Activated T-helper 2 cell treated with anti-CD3 and anti-CD28 coated beads, Interferon-gamma antibody, Interleukin-2, Interleukin-4, amounts not matched to agents 10 μg/mL and 5 μg/mL and 100 μg/mL, durations not matched to agents 14 hours and 24 hours and 36 hours (primary cell): Measurements from ENCODE around the gene ZNF283. TPM values are rescaled to one million over a fixed set of nuclear protein-coding genes. Genes with fewer than 3 reads are reported as not detected.
"Not testable (repeated sequence)": the region's sequence is repeated elsewhere in the genome, so short reads cannot be mapped to it uniquely, and the experiment has no call there.

ENCODE experiments used
- DNase-seq: peaks from one replicate; pipeline ENCODE4 v3.0.0; 2021; ENCODE audit warnings: low spot score
- H3K27ac Mint-ChIP-seq: one replicate; pipeline ENCODE4 v1.8.0; 2021; ENCODE audit warnings: mixed read lengths
- H3K27me3 Mint-ChIP-seq: one replicate; pipeline ENCODE4 v1.8.0; 2021; ENCODE audit warnings: low read depth, mixed read lengths
- H3K36me3 Mint-ChIP-seq: one replicate; pipeline ENCODE4 v1.8.0; 2021; ENCODE audit warnings: low read depth, mixed read lengths
- H3K4me1 Mint-ChIP-seq: one replicate; pipeline ENCODE4 v1.8.0; 2021; ENCODE audit warnings: low read depth, mixed read lengths
- H3K4me3 Mint-ChIP-seq: one replicate; pipeline ENCODE4 v1.8.0; 2021; ENCODE audit warnings: low read depth, mild to moderate bottlenecking, moderate library complexity, mixed read lengths
- H3K9me3 Mint-ChIP-seq: one replicate; pipeline ENCODE4 v1.8.0; 2021; ENCODE audit warnings: mixed read lengths
- intact Hi-C: fragments of 100-400 bp; cut with micrococcal nuclease; formaldehyde crosslinking; loops from one replicate; pipeline ENCODE4 v1.15.1; 2023
- total RNA-seq: library from RNA; stranded (reverse); gene quantifications from 2 replicates; pipeline ENCODE4 v1.2.3, GENCODE V29; 2022

ZNF283 gene
- total RNA-seq, 1 donor from 2014 or later = 3.6 TPM

DNA sequence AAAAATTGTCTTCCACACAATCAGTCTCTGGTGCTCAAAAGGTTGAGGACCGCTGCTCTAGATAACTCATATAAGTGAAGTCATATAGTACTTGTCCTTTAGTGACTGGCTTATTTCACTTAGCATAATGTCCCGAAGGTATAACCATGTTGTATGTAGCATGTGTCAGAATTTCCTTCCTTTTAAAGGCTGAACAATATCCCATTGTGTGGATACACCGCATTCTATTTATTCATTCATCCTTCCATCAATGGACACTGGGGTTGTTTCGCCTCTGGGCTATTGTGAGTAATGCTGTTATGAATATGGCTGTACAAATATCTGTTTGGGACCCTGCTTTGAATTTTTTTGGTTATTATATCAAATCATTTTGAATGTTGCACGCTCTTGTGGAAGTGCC lies 20.3 kb upstream of the ZNF283 start:
- Mint-ChIP-seq H3K9me3 (no peaks in the 10 kb centered on the region), H3K27me3 (peaks cover 16% of the 10 kb centered on the region), H3K4me3 (no peak overlapping the region), H3K27ac (no peak overlapping the region), H3K36me3 (no peaks in the 10 kb centered on the region), H3K4me1 (no peaks in the 10 kb centered on the region)
- no peak for DNase-seq
- intact Hi-C loops = no loop called here

- H3K27me3 Mint-ChIP-seq = peaks cover 14% of the 10 kb centered on the region
- peaks cover 1% of the 10 kb centered on the region for H3K4me1 Mint-ChIP-seq
- H3K27ac Mint-ChIP-seq = no peak overlapping the region
- intact Hi-C loops = no loop called here
- no peak overlapping the region for H3K4me3 Mint-ChIP-seq
- H3K36me3 Mint-ChIP-seq = no peaks in the 10 kb centered on the region
- H3K9me3 Mint-ChIP-seq = no peaks in the 10 kb centered on the region
- DNase-seq = no peak
These were observed 19.5 kb upstream of the ZNF283 start for GRCh38 chr19:43807651-43808050.

DNA sequence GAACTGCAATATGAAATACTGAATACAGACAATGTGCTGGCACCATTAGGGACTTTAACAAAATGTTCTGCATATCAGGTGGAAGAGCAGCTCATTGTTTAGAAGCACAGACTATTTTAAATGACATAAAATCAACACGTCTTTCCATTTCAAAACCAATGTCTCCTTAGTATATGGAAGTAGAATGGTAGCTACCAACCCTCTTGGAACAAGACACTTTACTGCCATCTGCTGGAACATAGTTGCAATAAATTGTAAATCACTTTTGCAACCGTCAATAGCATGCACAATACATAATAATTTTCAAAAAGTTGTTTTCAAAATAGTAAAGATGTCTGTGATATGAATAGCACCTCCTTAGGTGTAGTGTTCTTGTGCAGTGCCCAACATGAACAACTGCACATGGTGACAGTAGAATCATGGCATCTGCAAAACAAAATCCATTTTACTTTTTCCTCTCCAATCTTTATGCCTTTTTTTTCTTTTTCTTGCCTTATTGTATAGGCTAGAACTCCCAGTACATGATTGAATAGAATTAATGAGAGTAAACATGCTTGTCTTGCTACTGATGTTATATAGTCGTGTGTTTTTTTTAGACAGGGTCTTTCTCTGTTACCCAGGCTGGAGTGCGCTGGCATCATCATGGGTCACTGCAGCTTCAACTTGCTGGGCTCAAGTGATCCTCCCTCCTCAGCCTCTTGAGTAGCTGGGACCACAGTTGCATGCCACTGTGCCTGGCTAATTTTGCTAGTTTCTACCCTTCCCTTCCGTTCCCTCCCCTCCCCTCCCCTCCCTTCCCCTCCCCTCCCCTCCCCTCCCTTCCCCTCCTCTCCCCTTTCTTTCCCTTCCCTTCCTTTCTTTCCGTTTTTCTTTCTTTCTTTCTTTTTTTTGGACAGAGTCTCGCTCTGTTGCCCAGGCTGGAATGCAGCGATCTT lies 17.1 kb upstream of the ZNF283 start:
- Mint-ChIP-seq H3K4me3 (no peak overlapping the region), H3K27me3 (peaks cover 8% of the 10 kb centered on the region), H3K36me3 (no peaks in the 10 kb centered on the region), H3K27ac (no peak overlapping the region), H3K4me1 (peaks cover 1% of the 10 kb centered on the region), H3K9me3 (no peaks in the 10 kb centered on the region)
- DNase-seq = no peak
- intact Hi-C loops = no loop called here

GRCh38 chr19:43811837-43812236 lies 15.3 kb upstream of the ZNF283 start:
- intact Hi-C loops = no loop called here
- H3K4me1 Mint-ChIP-seq = peaks cover 1% of the 10 kb centered on the region
- H3K4me3 Mint-ChIP-seq = no peak overlapping the region
- H3K9me3 Mint-ChIP-seq = no peaks in the 10 kb centered on the region
- DNase-seq = no peak
- H3K36me3 Mint-ChIP-seq = no peaks in the 10 kb centered on the region
- H3K27ac Mint-ChIP-seq = no peak overlapping the region
- peaks cover 4% of the 10 kb centered on the region for H3K27me3 Mint-ChIP-seq

DNA sequence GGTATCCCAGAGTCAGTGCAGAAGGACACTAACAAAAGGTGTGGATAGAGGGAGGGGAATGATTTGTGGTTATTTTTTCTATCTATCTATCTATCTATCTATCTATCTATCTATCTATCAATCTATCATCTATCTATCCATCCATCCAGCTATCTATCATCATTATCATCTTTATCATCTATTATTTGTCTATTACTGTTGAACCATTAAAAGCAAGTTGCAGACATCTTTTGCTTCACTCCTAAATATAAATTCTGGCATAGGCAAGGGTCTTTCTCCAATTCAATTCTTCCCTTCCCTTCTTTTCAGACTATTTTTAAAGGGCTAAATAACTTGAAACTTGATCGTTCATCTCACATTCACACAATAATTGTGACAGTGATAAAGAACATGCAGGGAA lies 14.9 kb upstream of the ZNF283 start:
- DNase-seq = no peak
- Mint-ChIP-seq H3K4me1 (peaks cover 1% of the 10 kb centered on the region), H3K4me3 (no peak overlapping the region), H3K9me3 (peaks cover 2% of the 10 kb centered on the region), H3K36me3 (no peaks in the 10 kb centered on the region), H3K27me3 (peaks cover 4% of the 10 kb centered on the region), H3K27ac (no peak overlapping the region)
- intact Hi-C loops = no loop called here

DNA sequence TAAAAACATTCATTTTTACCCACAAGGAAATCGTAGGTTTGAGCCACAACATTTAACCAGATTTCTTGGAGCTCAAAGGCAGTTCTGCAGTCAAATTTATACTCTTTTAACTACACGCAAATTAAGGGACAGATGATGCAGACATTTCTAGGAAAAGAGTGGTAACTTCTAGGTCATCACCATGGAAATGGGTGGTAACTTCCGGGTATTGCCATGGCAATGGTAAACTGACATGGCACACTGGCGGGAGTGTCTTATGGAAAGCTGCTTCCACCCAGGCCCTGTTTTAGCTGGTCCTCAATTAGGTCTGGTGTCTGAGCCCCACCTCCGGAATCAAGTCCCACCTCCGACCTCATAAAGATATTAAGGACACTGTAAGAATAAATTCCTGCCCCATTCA lies 14.4 kb upstream of the ZNF283 start:
- H3K27me3 Mint-ChIP-seq = peaks cover 4% of the 10 kb centered on the region
- H3K27ac Mint-ChIP-seq = no peak overlapping the region
- peaks cover 3% of the 10 kb centered on the region for H3K9me3 Mint-ChIP-seq
- intact Hi-C loops = no loop called here
- peaks cover 1% of the 10 kb centered on the region for H3K4me1 Mint-ChIP-seq
- no peak for DNase-seq
- H3K4me3 Mint-ChIP-seq = no peak overlapping the region
- no peaks in the 10 kb centered on the region for H3K36me3 Mint-ChIP-seq

DNA sequence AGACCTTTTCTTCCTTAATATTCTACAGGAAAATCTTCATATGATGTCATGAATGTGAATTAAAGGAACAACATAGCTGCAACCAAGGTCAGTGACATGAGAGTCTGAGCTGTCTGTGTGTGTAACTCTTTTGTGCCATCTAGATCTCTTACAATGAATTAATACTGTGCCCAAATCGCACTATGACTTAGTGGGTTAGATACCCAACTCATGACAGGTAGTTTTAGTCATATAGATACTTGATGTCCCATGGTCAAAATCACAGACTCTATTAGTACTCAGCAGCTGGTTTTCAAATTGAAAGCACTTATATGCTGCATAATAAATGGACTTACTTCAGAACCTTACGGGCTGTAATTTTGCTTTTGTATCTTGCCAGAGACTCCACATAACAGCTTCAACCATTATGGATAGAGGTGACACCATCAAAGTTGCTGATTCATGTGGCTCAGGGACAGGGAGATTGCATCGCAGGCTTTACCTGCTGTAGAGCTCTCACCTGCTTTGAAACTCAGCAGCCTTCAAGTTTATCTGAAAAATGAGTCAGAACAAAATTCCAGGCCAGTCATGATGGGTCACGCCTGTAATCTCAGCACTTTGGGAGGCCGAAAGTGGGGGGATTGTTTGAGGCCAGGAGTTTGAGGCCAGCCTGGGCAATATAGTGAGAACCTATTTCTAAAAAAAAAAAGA lies 12.3 kb upstream of the ZNF283 start:
- Mint-ChIP-seq H3K27ac (no peak overlapping the region), H3K9me3 (peaks cover 11% of the 10 kb centered on the region), H3K36me3 (no peaks in the 10 kb centered on the region), H3K4me1 (peaks cover 1% of the 10 kb centered on the region), H3K27me3 (peaks cover 3% of the 10 kb centered on the region), H3K4me3 (no peak overlapping the region)
- DNase-seq = no peak
- intact Hi-C loops = no loop called here

DNA sequence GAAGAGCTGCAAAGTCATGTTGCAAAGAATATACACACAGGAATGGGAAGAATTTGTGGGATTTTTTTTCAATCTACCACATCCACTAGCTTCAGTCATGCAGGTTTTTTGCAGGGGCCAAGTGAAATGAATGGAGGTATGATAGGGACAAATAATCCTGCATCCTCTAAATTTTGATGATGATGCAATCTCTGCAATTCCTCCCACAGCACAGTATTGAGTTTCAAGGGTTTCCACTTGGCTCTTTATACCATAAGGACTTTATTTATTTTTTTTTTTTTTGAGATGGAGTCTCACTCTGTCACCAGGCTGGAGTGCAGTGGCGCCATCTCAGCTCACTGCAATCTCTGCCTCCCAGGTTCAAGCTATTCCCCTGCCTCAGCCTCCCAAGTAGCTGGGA lies 9.7 kb upstream of the ZNF283 start:
- intact Hi-C loops = not testable (repeated sequence)

DNA sequence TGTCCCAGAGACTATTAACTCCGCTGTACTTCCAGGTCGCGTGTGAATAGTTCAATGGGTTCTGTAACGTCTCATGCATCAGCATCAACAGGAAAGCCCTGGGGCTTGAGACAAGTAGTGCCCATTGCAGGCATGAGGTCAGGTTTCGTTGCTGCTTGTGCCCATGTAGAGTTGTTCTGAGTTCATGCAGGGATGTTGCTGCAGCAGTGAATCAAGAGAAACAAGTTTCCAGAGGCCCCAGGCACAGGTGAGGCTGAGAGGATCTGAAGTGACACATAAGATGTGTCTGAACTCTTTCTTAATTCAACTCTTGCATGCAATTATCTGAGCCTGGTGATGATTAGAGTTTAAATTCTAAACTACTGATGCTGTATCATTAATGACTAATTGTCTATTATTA lies 8.6 kb upstream of the ZNF283 start:
- Mint-ChIP-seq H3K36me3 (peaks cover 8% of the 10 kb centered on the region), H3K9me3 (peaks cover 34% of the 10 kb centered on the region), H3K27ac (no peak overlapping the region), H3K4me1 (peaks cover 9% of the 10 kb centered on the region), H3K4me3 (no peak overlapping the region), H3K27me3 (peaks cover 19% of the 10 kb centered on the region)
- intact Hi-C loops = no loop called here
- no peak for DNase-seq

More for the DNA sequence above, 9.7 kb upstream of the ZNF283 start:
- H3K27me3 Mint-ChIP-seq = peaks cover 18% of the 10 kb centered on the region
- H3K27ac Mint-ChIP-seq, H3K4me3 Mint-ChIP-seq, H3K4me1 Mint-ChIP-seq, H3K36me3 Mint-ChIP-seq, DNase-seq: not testable (repeated sequence)
- peaks cover 27% of the 10 kb centered on the region for H3K9me3 Mint-ChIP-seq

GRCh38 chr19:43820098-43820883 lies 6.8 kb upstream of the ZNF283 start:
- peaks cover 8% of the 10 kb centered on the region for H3K36me3 Mint-ChIP-seq
- H3K9me3 Mint-ChIP-seq = peaks cover 47% of the 10 kb centered on the region
- DNase-seq = no peak
- peak overlapping the region; percentile 82 for H3K4me3 Mint-ChIP-seq
- H3K27ac Mint-ChIP-seq = no peak overlapping the region
- peaks cover 19% of the 10 kb centered on the region for H3K27me3 Mint-ChIP-seq
- intact Hi-C loops = no loop called here
- H3K4me1 Mint-ChIP-seq = peaks cover 9% of the 10 kb centered on the region

- DNase-seq = no peak
- Mint-ChIP-seq H3K9me3 (peaks cover 52% of the 10 kb centered on the region), H3K27me3 (peaks cover 19% of the 10 kb centered on the region), H3K4me1 (peaks cover 10% of the 10 kb centered on the region), H3K4me3 (peak overlapping the region; percentile 82), H3K27ac (no peak overlapping the region), H3K36me3 (peaks cover 8% of the 10 kb centered on the region)
- intact Hi-C loops = no loop called here
These were observed 6.3 kb upstream of the ZNF283 start for GRCh38 chr19:43820884-43821215.

DNA sequence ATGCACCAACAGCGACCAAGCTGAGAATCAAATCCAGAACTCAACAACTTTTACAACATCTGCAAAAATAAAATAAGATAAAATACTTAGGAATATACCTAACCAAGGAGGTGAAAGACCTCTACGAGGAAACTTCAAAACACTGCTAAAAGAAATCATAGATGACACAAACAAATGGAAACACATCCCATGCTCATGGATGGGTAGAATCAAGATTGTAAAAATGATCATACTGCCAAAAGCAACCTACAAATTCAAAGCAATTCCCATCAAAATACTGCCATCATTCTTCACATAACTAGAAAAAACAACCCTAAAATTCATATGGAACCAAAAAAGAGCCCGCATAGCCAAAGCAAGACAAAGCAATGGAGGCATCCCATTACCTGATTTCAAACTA lies 3.3 kb upstream of the ZNF283 start:
- H3K36me3 Mint-ChIP-seq = peaks cover 19% of the 10 kb centered on the region
- peaks cover 19% of the 10 kb centered on the region for H3K27me3 Mint-ChIP-seq
- intact Hi-C loops = not testable (repeated sequence)

More for the DNA sequence above, 3.3 kb upstream of the ZNF283 start:
- peaks cover 56% of the 10 kb centered on the region for H3K9me3 Mint-ChIP-seq
- DNase-seq, H3K4me3 Mint-ChIP-seq, H3K27ac Mint-ChIP-seq: not testable (repeated sequence)
- peaks cover 26% of the 10 kb centered on the region for H3K4me1 Mint-ChIP-seq
